ENCODE results near the gene BRAF.
A peak's percentile ranks its signal among the peaks of the same experiment; 100 is the strongest.
"Not testable (repeated sequence)": the region's sequence is repeated elsewhere in the genome, so short reads cannot be mapped to it uniquely, and the experiment has no call there.

BRAF gene

GRCh38 chr7:140918236-140918635, 6.5 kb downstream of the BRAF start:
- DNase-seq (ENCODE audit: low spot score): no peak

GRCh38 chr7:140917258-140917657, 7.5 kb downstream of the BRAF start:
- no peak for DNase-seq (ENCODE audit: low spot score)

GRCh38 chr7:140915935-140916555, 8.7 kb downstream of the BRAF start:
- no peak for DNase-seq (ENCODE audit: low spot score)

GRCh38 chr7:140914083-140914482, 10.6 kb downstream of the BRAF start:
- DNase-seq (ENCODE audit: low spot score): no peak

GRCh38 chr7:140913596-140913928, 11.2 kb downstream of the BRAF start:
- DNase-seq (ENCODE audit: low spot score): not testable (repeated sequence)

GRCh38 chr7:140911746-140912145, 13.0 kb downstream of the BRAF start:
- DNase-seq (ENCODE audit: low spot score): no peak

GRCh38 chr7:140909476-140910161, 15.1 kb downstream of the BRAF start:
- DNase-seq (ENCODE audit: low spot score): no peak

- DNase-seq (ENCODE audit: low spot score): no peak
Observed at GRCh38 chr7:140908361-140908760, 16.4 kb downstream of the BRAF start.

GRCh38 chr7:140903741-140904480, 20.8 kb downstream of the BRAF start:
- DNase-seq (ENCODE audit: low spot score): no peak

GRCh38 chr7:140902303-140902953, 22.3 kb downstream of the BRAF start:
- no peak for DNase-seq (ENCODE audit: low spot score)

- DNase-seq (ENCODE audit: low spot score): peak; percentile 42
Observed at GRCh38 chr7:140901941-140902302, 22.8 kb downstream of the BRAF start.

GRCh38 chr7:140899883-140900282, 24.8 kb downstream of the BRAF start:
- peak; percentile 73 for DNase-seq (ENCODE audit: low spot score)

- no peak for DNase-seq (ENCODE audit: low spot score)
Observed at GRCh38 chr7:140898786-140899536, 25.8 kb downstream of the BRAF start.

GRCh38 chr7:140896996-140897395, 27.7 kb downstream of the BRAF start:
- DNase-seq (ENCODE audit: low spot score): no peak

- DNase-seq (ENCODE audit: low spot score): no peak
Observed at GRCh38 chr7:140889645-140890044, 35.1 kb downstream of the BRAF start.

GRCh38 chr7:140889150-140889549, 35.6 kb downstream of the BRAF start:
- no peak for DNase-seq (ENCODE audit: low spot score)

GRCh38 chr7:140888087-140888486, 36.6 kb downstream of the BRAF start:
- no peak for DNase-seq (ENCODE audit: low spot score)

GRCh38 chr7:140885735-140886334, 38.9 kb downstream of the BRAF start:
- no peak for DNase-seq (ENCODE audit: low spot score)

- DNase-seq (ENCODE audit: low spot score): no peak
Observed at GRCh38 chr7:140883378-140883777, 41.4 kb downstream of the BRAF start.

- DNase-seq (ENCODE audit: low spot score): not testable (repeated sequence)
Observed at GRCh38 chr7:140882834-140883233, 41.9 kb downstream of the BRAF start.

- no peak for DNase-seq (ENCODE audit: low spot score)
Observed at GRCh38 chr7:140881507-140882228, 43.1 kb downstream of the BRAF start.
